ENCODE data around the gene SOX6.

DNA sequence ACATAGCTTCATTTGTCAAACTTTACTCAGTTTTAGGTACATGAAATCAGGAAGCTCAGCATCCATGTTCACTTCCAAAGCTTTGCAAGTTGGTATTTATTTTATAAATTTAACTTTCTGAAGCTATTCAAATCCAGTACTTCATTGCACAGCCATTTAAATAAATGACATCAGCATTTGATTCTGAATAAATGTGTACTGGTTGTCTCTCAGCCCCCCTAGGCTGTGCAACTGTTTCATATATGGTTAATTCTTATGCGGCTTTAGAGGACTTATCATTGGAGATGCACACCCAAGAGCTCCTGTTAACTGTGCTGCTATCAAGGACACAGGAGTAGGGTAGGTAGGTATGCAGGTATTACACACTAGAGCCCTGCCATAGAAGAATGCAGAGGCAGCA lies 325.1 kb downstream of the SOX6 start:
- no peak for TF ChIP-seq TAF1 (CRISPR knock-in tag; IDR thresholded peaks at IDR 0.05)
- TF ChIP-seq POLR2A (IDR thresholded peaks at IDR 0.05; ENCODE audit: insufficient read depth in 1 of 2, low read depth in 2 of 2, low read length in 2 of 2): no peak
